Gastroesophageal sphincter (tissue), 3 donors: ENCODE measurements around the gene ZEB2.

Source experiments
- EP300 ChIP-seq: sonication (generic); formaldehyde crosslinking; IDR thresholded peaks from one replicate; pipeline ENCODE4 v1.6.1; 2017; ENCODE audit warnings: antibody characterized with exemption, mild to moderate bottlenecking
- POLR2A ChIP-seq, 2 donors: fragments of 450-650 bp; IDR thresholded peaks; one replicate each; pipeline ENCODE4 v1.6.1; 2017; ENCODE audit warnings: antibody characterized with exemption in 2 of 2, mild to moderate bottlenecking in 2 of 2, moderate library complexity in 1 of 2
- TF ChIP-seq, protein P1 (sequence below), 4 experiments: fragments of 200-600 bp in 2 of 4; fragments of 450-650 bp in 2 of 4; sonication (generic) in 1 of 4; IDR thresholded peaks; one replicate each; pipeline ENCODE4 v1.5.1; 2017 to 2019; ENCODE audit warnings: antibody characterized with exemption in 4 of 4, mild to moderate bottlenecking in 2 of 4, moderate library complexity in 2 of 4

DNA sequence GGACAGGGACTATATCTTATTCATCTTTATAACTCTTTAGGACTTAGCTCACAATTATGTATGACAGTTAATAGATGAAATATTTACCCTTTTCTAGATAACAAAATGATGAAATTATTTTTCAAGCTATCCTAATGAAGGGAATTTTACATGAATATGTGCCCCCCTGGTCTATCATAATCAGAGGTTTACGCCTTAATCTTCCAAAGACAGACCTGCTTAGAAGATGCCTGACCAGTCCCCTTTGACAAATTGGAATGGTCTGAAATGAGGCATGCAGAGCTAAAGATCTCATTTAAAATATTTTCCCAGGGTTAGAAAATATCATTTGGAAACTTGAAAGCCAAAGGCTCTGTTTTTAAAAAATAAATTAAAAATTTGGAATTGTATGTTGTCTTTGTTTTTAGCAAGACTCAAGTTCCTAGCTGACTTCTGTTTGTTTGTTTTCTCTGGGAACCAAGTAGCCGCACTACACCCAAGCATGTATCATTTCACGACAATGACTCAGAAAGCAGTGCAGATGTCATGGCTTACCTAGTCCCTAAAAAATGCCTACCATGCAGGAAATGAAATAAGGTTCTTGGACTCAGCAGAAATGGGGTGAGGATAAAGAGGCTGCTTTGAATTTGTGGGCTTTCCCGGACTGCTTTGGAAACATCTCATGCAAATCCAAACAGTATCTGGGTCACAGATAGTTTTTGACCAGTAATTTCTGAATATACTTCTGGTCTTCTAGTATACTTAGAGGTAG is 162.1 kb downstream of the ZEB2 start:
- no peak for TF ChIP-seq POLR2A (IDR thresholded peaks at IDR 0.05)
- TF ChIP-seq EP300 = no peak
- TF ChIP-seq, protein P1, sequence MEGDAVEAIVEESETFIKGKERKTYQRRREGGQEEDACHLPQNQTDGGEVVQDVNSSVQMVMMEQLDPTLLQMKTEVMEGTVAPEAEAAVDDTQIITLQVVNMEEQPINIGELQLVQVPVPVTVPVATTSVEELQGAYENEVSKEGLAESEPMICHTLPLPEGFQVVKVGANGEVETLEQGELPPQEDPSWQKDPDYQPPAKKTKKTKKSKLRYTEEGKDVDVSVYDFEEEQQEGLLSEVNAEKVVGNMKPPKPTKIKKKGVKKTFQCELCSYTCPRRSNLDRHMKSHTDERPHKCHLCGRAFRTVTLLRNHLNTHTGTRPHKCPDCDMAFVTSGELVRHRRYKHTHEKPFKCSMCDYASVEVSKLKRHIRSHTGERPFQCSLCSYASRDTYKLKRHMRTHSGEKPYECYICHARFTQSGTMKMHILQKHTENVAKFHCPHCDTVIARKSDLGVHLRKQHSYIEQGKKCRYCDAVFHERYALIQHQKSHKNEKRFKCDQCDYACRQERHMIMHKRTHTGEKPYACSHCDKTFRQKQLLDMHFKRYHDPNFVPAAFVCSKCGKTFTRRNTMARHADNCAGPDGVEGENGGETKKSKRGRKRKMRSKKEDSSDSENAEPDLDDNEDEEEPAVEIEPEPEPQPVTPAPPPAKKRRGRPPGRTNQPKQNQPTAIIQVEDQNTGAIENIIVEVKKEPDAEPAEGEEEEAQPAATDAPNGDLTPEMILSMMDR (IDR thresholded peaks at IDR 0.05) = no peak
